ENCODE results near the gene GNPAT. TPM values are rescaled to one million over a fixed set of nuclear protein-coding genes. Genes with fewer than 3 reads are reported as not detected.

Gene GNPAT
- total and polyA plus RNA-seq, 2 experiments from 2014 or later: 37.6 to 47.2 TPM

DNA sequence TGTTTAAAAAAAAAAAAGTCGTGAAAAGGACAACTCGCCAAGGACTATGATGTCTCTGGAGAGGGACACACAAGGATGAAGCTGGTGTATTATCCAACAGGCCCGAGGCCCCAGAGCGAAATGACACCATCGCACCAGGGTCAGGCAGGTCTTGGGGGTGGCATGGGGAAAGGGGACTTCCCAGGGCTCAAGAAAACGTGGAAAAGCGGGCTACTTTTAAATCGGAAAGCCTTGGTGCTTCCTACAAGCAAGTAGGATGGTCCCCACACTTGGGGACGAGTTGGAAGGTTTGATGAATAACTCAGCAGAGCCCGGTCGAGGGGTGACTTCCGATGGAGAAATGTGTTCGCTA, 505 bp upstream of the GNPAT start:
- H3K9me3 ChIP-seq (ENCODE audit: low read depth): no peaks in the 10 kb centered on the region
- 0 to 1% methylated on average over 13 of the region's 13 CpGs for WGBS, 2 experiments (ENCODE audit: low coverage in 1 of 2, low lambda C conversion rate in 2 of 2, missing lambda C conversion rate in 2 of 2)
- no peaks in the 10 kb centered on the region for H3K27me3 ChIP-seq (replicated peaks; ENCODE audit: insufficient read depth)
- H3K27ac ChIP-seq: peak overlapping the region; percentile 65
- H3K4me3 ChIP-seq: peak overlapping the region; percentile 88
- no peaks in the 10 kb centered on the region for H3K9me2 ChIP-seq (ENCODE audit: insufficient read depth)
- in situ Hi-C loops (cut with MboI): no loop called here
- TF ChIP-seq EZH2 (IDR thresholded peaks at IDR 0.05; ENCODE audit: insufficient read depth, poor library complexity, severe bottlenecking) (no peak), EZH2phosphoT487 (IDR thresholded peaks at IDR 0.05; ENCODE audit: insufficient read depth, low read depth) (no peak)
- H3K4me1 ChIP-seq (ENCODE audit: insufficient read depth): peaks cover 21% of the 10 kb centered on the region
- H3F3A ChIP-seq (ENCODE audit: insufficient read depth): no peaks in the 10 kb centered on the region
- peaks cover 11% of the 10 kb centered on the region; the same call in 1 of the 2 replicates for H3K36me3 ChIP-seq (ENCODE audit: low read depth)
- H4K20me1 ChIP-seq (ENCODE audit: insufficient read depth): no peaks in the 10 kb centered on the region
- DNase-seq: peak; percentile 49
- peaks cover 74% of the 10 kb centered on the region for H3K79me2 ChIP-seq (ENCODE audit: insufficient read depth)
- peak overlapping the region; percentile 83 for H3K4me2 ChIP-seq (ENCODE audit: unreplicated experiment)
- peak overlapping the region; percentile 86 for H3K9ac ChIP-seq
- peak overlapping the region; percentile 95 for H2AFZ ChIP-seq

DNA sequence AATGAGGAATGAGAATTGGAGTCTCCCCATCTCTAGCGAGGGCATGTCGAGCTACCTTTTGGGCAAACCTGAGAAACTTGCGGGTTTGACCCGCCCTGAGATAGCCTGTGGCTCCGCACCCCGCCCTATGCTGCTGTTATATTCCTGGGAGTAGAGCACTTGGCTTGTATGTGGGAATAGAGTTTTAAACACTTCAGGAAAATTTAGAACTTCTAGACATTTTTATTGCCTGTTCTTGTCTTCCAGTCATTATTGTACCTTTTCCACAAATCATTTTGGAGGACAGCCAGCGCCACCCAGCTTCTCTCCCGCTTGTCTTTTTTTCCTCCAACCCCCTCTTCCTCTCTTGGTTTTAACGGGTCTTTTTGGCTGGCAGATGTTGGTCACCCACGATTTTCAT, 738 bp downstream of the GNPAT start:
- Histone ChIP-seq H3K36me3 (ENCODE audit: low read depth) (peaks cover 7% of the 10 kb centered on the region; the same call in 1 of the 2 replicates), H3K4me1 (ENCODE audit: insufficient read depth) (peaks cover 21% of the 10 kb centered on the region), H3K4me2 (ENCODE audit: unreplicated experiment) (peak overlapping the region; percentile 93), H2AFZ (peak overlapping the region; percentile 95), H3K4me3 (peak overlapping the region; percentile 88), H3K27ac (peak overlapping the region; percentile 65), H4K20me1 (ENCODE audit: insufficient read depth) (no peaks in the 10 kb centered on the region), H3K9ac (peak overlapping the region; percentile 86), H3F3A (ENCODE audit: insufficient read depth) (no peaks in the 10 kb centered on the region), H3K9me2 (ENCODE audit: insufficient read depth) (no peaks in the 10 kb centered on the region), H3K79me2 (ENCODE audit: insufficient read depth) (peaks cover 76% of the 10 kb centered on the region), H3K27me3 (replicated peaks; ENCODE audit: insufficient read depth) (no peaks in the 10 kb centered on the region), H3K9me3 (ENCODE audit: low read depth) (no peaks in the 10 kb centered on the region)
- WGBS, 2 experiments (ENCODE audit: low coverage in 1 of 2, low lambda C conversion rate in 2 of 2, missing lambda C conversion rate in 2 of 2): 1 to 2% methylated on average over 10 of the region's 10 CpGs
- TF ChIP-seq EZH2phosphoT487 (IDR thresholded peaks at IDR 0.05; ENCODE audit: insufficient read depth, low read depth) (no peak), EZH2 (IDR thresholded peaks at IDR 0.05; ENCODE audit: insufficient read depth, poor library complexity, severe bottlenecking) (no peak)
- in situ Hi-C loops (cut with MboI): no loop called here
- peak; percentile 53 for DNase-seq

DNA sequence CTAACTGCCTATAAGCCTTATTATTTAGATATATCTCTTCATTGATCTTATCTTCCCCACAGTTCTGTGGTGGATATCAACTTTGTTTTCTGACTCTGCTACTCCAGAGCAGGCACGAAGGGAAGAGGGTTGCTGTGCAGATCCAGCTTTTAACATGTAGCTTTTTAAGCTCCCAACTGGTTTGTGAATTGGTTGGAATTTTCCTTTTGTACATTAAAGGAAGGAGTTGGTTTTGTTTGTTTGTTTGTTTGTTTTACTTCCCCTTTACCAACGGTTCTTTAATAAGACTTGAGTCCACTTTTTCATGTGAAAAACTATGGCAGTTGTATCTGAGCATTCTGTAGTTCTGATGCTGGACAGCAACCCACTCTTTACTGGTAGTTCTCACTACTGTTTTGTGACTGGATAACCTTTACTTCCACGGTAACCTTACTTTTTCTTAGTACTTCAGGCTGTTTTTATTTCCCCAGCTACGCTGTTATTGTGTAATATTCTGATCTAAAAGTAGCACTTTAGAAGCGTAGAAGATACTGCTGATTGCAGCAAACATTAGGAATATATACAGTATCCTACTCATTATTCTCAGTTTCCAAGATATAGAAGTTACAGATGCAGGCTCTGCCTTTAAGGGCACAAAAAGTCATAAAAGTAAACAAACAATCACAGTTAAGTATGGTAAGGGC, 1.6 kb downstream of the GNPAT start:
- H3K4me2 ChIP-seq (ENCODE audit: unreplicated experiment): peak overlapping the region; percentile 93
- WGBS, 2 experiments (ENCODE audit: low coverage in 1 of 2, low lambda C conversion rate in 2 of 2, missing lambda C conversion rate in 2 of 2): 48 to 49% methylated on average over 5 of the region's 5 CpGs
- H3K4me3 ChIP-seq: peak overlapping the region; percentile 88
- no peak overlapping the region for H3K9ac ChIP-seq
- in situ Hi-C loops (cut with MboI): no loop called here
- TF ChIP-seq EZH2phosphoT487 (IDR thresholded peaks at IDR 0.05; ENCODE audit: insufficient read depth, low read depth): no peak
- no peak for TF ChIP-seq EZH2 (IDR thresholded peaks at IDR 0.05; ENCODE audit: insufficient read depth, poor library complexity, severe bottlenecking)
- H3K27ac ChIP-seq: no peak overlapping the region
- no peak overlapping the region for H2AFZ ChIP-seq
- H3F3A ChIP-seq (ENCODE audit: insufficient read depth): no peaks in the 10 kb centered on the region
- no peaks in the 10 kb centered on the region for H3K9me3 ChIP-seq (ENCODE audit: low read depth)
- H4K20me1 ChIP-seq (ENCODE audit: insufficient read depth): no peaks in the 10 kb centered on the region
- no peaks in the 10 kb centered on the region for H3K27me3 ChIP-seq (replicated peaks; ENCODE audit: insufficient read depth)
- H3K9me2 ChIP-seq (ENCODE audit: insufficient read depth): no peaks in the 10 kb centered on the region
- peaks cover 83% of the 10 kb centered on the region for H3K79me2 ChIP-seq (ENCODE audit: insufficient read depth)
- peaks cover 7% of the 10 kb centered on the region; the same call in 1 of the 2 replicates for H3K36me3 ChIP-seq (ENCODE audit: low read depth)
- DNase-seq: peak; percentile 56
- H3K4me1 ChIP-seq (ENCODE audit: insufficient read depth): peaks cover 21% of the 10 kb centered on the region

DNA sequence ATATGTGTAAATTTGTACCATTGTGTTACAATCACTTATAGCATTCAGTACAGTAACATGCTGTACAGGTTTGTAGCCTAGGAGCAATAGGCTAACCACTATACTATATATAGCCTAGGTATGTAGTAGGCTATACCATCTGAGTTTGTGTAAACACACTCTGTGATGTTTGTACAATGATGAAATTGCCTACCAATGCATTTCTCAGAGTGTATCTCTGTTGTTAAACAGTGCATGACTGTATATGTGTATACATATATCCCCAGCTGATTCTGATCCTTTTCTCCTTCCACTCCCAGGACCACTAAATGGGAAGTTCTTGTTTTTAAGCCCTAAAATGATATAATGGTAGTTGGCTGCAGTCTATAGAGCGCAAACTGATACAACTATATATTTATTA, 7.8 kb downstream of the GNPAT start:
- Histone ChIP-seq H3K4me3 (no peak overlapping the region), H3K9ac (no peak overlapping the region), H3K4me2 (ENCODE audit: unreplicated experiment) (no peak overlapping the region), H2AFZ (no peak overlapping the region), H3F3A (ENCODE audit: insufficient read depth) (no peaks in the 10 kb centered on the region), H3K27ac (no peak overlapping the region), H3K79me2 (ENCODE audit: insufficient read depth) (peaks cover 60% of the 10 kb centered on the region), H3K9me2 (ENCODE audit: insufficient read depth) (no peaks in the 10 kb centered on the region), H3K9me3 (ENCODE audit: low read depth) (no peaks in the 10 kb centered on the region), H3K27me3 (replicated peaks; ENCODE audit: insufficient read depth) (no peaks in the 10 kb centered on the region), H3K4me1 (ENCODE audit: insufficient read depth) (no peaks in the 10 kb centered on the region), H3K36me3 (ENCODE audit: low read depth) (no peaks in the 10 kb centered on the region), H4K20me1 (ENCODE audit: insufficient read depth) (no peaks in the 10 kb centered on the region)
- in situ Hi-C loops (cut with MboI): no loop called here
- no peak for TF ChIP-seq EZH2phosphoT487 (IDR thresholded peaks at IDR 0.05; ENCODE audit: insufficient read depth, low read depth)
- TF ChIP-seq EZH2 (IDR thresholded peaks at IDR 0.05; ENCODE audit: insufficient read depth, poor library complexity, severe bottlenecking): no peak
- WGBS, 2 experiments (ENCODE audit: low coverage in 1 of 2, low lambda C conversion rate in 2 of 2, missing lambda C conversion rate in 2 of 2): 93 to 97% methylated on average over 1 of the region's 1 CpG
- DNase-seq: no peak
